B cell (primary cell): ENCODE measurements around the gene CRLF2. TPM values are rescaled to one million over a fixed set of nuclear protein-coding genes. Genes with fewer than 3 reads are reported as not detected.

Experiments used
- ATAC-seq: fragments of 200-7000 bp; cut with Tn5 transposase; one replicate; pipeline ENCODE4 v1.10.0; 2021; ENCODE audit warnings: low read depth, mild to moderate bottlenecking, moderate number of reproducible peaks, moderate library complexity
- CTCF ChIA-PET: fragments of 350-600 bp; sonication (Branson Sonifier 250); formaldehyde crosslinking; loops from one replicate; lab custom pipeline; 2021; ENCODE audit warnings: antibody characterized with exemption, inconsistent platforms; lab: Charles Lee
- POLR2A ChIA-PET: fragments of 350-600 bp; sonication (Branson Sonifier 250); formaldehyde crosslinking; loops from one replicate; lab custom pipeline; 2021; ENCODE audit warnings: antibody characterized with exemption; lab: Charles Lee
- DNase-seq: peaks from one replicate; pipeline ENCODE4 v3.0.0; 2013
- H2AFZ ChIP-seq: 2 replicates; pipeline ENCODE4 v1.6.1; 2012; ENCODE audit warnings: mild to moderate bottlenecking, low read depth, low read length; ENCODE audit not compliant: insufficient read depth, poor library complexity, severe bottlenecking
- H3K27ac ChIP-seq, 2 donors: 1 replicate in 1 of 2; 2 replicates in 1 of 2; pipeline ENCODE4 v1.5.1; 2012 to 2013; ENCODE audit warnings: low read length in 2 of 2, mild to moderate bottlenecking in 2 of 2, moderate library complexity in 1 of 2
- H3K27me3 ChIP-seq, 4 experiments: fragments of 200-600 bp in 1 of 4; sonication (generic) in 1 of 4; replicated peaks in 1 of 4; 1 replicate in 2 of 4; 2 replicates in 2 of 4; pipeline versions ENCODE4 v1.6.1 to v1.7.0; 2013 to 2016; ENCODE audit warnings: low read length in 3 of 4, mild to moderate bottlenecking in 2 of 4, mixed read lengths in 1 of 4, moderate library complexity in 1 of 4; ENCODE audit not compliant: insufficient read depth in 4 of 4, control insufficient read depth in 3 of 4; ENCODE audit errors: control extremely low read depth in 1 of 4
- H3K36me3 ChIP-seq, 2 experiments: replicated peaks in 1 of 2; 1 replicate in 1 of 2; 2 replicates in 1 of 2; pipeline versions ENCODE4 v1.6.1 to v1.7.1; 2013; ENCODE audit warnings: low read length in 1 of 2; ENCODE audit not compliant: insufficient read depth in 2 of 2, control insufficient read depth in 1 of 2; ENCODE audit errors: control extremely low read depth in 1 of 2, extremely low read depth in 1 of 2
- H3K4me1 ChIP-seq, 2 donors: fragments of 200-600 bp in 1 of 2; sonication (generic) in 1 of 2; 1 replicate in 1 of 2; 2 replicates in 1 of 2; pipeline versions ENCODE4 v1.5.1 to v1.6.1; 2013 to 2017; ENCODE audit warnings: low read length in 2 of 2; ENCODE audit not compliant: control insufficient read depth in 2 of 2, insufficient read depth in 2 of 2
- H3K4me2 ChIP-seq: replicated peaks from 2 replicates; pipeline ENCODE3; 2012; ENCODE audit warnings: mild to moderate bottlenecking, low read depth, low read length; ENCODE audit not compliant: poor library complexity, severe bottlenecking
- H3K4me3 ChIP-seq, 5 experiments: fragments of 200-600 bp in 1 of 5; sonication (generic) in 1 of 5; 1 replicate in 3 of 5; 2 replicates in 2 of 5; pipeline versions ENCODE4 v1.5.1 to v1.7.0; 2011 to 2016; ENCODE audit warnings: low read length in 4 of 5, mild to moderate bottlenecking in 4 of 5, low read depth in 2 of 5, control low read depth in 1 of 5, moderate library complexity in 1 of 5; ENCODE audit not compliant: insufficient read depth in 1 of 5; ENCODE audit errors: control extremely low read depth in 1 of 5, extremely low read depth in 1 of 5
- H3K79me2 ChIP-seq: fragments of 200-600 bp; sonication (generic); one replicate; pipeline ENCODE4 v1.6.0; 2016; ENCODE audit warnings: low read length; ENCODE audit not compliant: control insufficient read depth, insufficient read depth
- H3K9ac ChIP-seq: fragments of 200-600 bp; sonication (generic); 2 replicates; pipeline ENCODE4 v1.6.1; 2017; ENCODE audit warnings: mild to moderate bottlenecking, low read length, moderate library complexity
- H3K9me3 ChIP-seq, 3 donors: one replicate each; pipeline versions ENCODE4 v1.6.1 to v1.7.1; 2013; ENCODE audit warnings: low read length in 2 of 3; ENCODE audit not compliant: control insufficient read depth in 2 of 3, insufficient read depth in 1 of 3; ENCODE audit errors: control extremely low read depth in 1 of 3
- H4K20me1 ChIP-seq: 2 replicates; pipeline ENCODE4 v1.6.0; 2012; ENCODE audit warnings: mild to moderate bottlenecking, low read length; ENCODE audit not compliant: insufficient read depth, control insufficient read depth, poor library complexity, severe bottlenecking
- H3K27ac Mint-ChIP-seq: one replicate; pipeline ENCODE4 v1.8.0; 2021; ENCODE audit warnings: mixed read lengths
- H3K27me3 Mint-ChIP-seq: one replicate; pipeline ENCODE4 v1.8.0; 2021; ENCODE audit warnings: mixed read lengths
- H3K4me1 Mint-ChIP-seq: one replicate; pipeline ENCODE4 v1.8.0; 2021; ENCODE audit warnings: mixed read lengths
- H3K4me3 Mint-ChIP-seq: one replicate; pipeline ENCODE4 v1.8.0; 2021; ENCODE audit warnings: mixed read lengths
- H3K9me3 Mint-ChIP-seq: one replicate; pipeline ENCODE4 v1.8.0; 2022; ENCODE audit warnings: mixed read lengths; ENCODE audit not compliant: insufficient read depth
- CTCF ChIP-seq: fragments of 200-600 bp; IDR thresholded peaks from one replicate; pipeline ENCODE4 v1.8.0; 2022; ENCODE audit warnings: antibody characterized with exemption, mild to moderate bottlenecking
- EZH2 ChIP-seq: IDR thresholded peaks from 2 replicates; pipeline ENCODE4 v1.6.1; 2012; ENCODE audit warnings: borderline replicate concordance, low read depth, mild to moderate bottlenecking, moderate library complexity, low read length; ENCODE audit not compliant: insufficient read depth, poor library complexity, severe bottlenecking
- WGBS: methylation state at CpG from one replicate; pipeline ENCODE4 v1.1.5; 2013; ENCODE audit warnings: missing lambda C conversion rate; ENCODE audit not compliant: insufficient coverage; 5-methylcytosine and 5-hydroxymethylcytosine counted together
- intact Hi-C: fragments of 100-400 bp; cut with micrococcal nuclease; formaldehyde crosslinking; loops from one replicate; pipeline ENCODE4 v1.10.0; 2022
- polyA plus RNA-seq: library from polyadenylated mRNA; depleted of rRNA; stranded (reverse); fragments of >200 nt; gene quantifications from 2 replicates; pipeline ENCODE4 v1.2.3, GENCODE V29; 2012
- total RNA-seq, 2 donors: library from RNA; stranded (reverse); fragments of 120-200 nt in 1 of 2; gene quantifications; 1 replicate in 1 of 2; 2 replicates in 1 of 2; pipeline versions ENCODE4 v1.2.3 to v1.2.4, GENCODE V29; 2013 to 2022

Gene CRLF2
- total and polyA plus RNA-seq, 2 donors (not counting 1 experiment from before 2014, with no cell fraction given) = not detected

GRCh38 chrX:1223242-1223600 is 10.8 kb upstream of the CRLF2 start:
- intact Hi-C loops = no loop called here
- Mint-ChIP-seq H3K9me3 (peaks cover 17% of the 10 kb centered on the region), H3K4me1 (no peaks in the 10 kb centered on the region), H3K27ac (no peak overlapping the region), H3K4me3 (no peak overlapping the region), H3K27me3 (no peaks in the 10 kb centered on the region)
- Histone ChIP-seq H3K27ac (no peak overlapping the region), H3K79me2 (no peaks in the 10 kb centered on the region), H3K4me3 (no peak overlapping the region), H2AFZ (no peak overlapping the region), H3K4me2 (no peak overlapping the region), H4K20me1 (no peaks in the 10 kb centered on the region), H3K4me1 (no peaks in the 10 kb centered on the region), H3K36me3 (no peaks in the 10 kb centered on the region), H3K9ac (no peak overlapping the region), H3K9me3 (peaks cover 0 to 22% (median 7%) of the 10 kb centered on the region in 3 donors), H3K27me3 (no peaks in the 10 kb centered on the region)
- ChIA-PET POLR2A (no interaction called here), CTCF (no interaction called here)
- no peak for TF ChIP-seq EZH2
- TF ChIP-seq CTCF = no peak
- DNase-seq (no peak), ATAC-seq (no peak)

GRCh38 chrX:1222531-1223241 is 10.2 kb upstream of the CRLF2 start:
- no peaks in the 10 kb centered on the region for H3K4me1 ChIP-seq
- Mint-ChIP-seq H3K27me3 (no peaks in the 10 kb centered on the region), H3K4me1 (no peaks in the 10 kb centered on the region), H3K9me3 (peaks cover 17% of the 10 kb centered on the region), H3K27ac (no peak overlapping the region), H3K4me3 (no peak overlapping the region)
- WGBS = 95% methylated on average over 11 of the region's 17 CpGs
- H2AFZ ChIP-seq = no peak overlapping the region
- H3K9ac ChIP-seq = no peak overlapping the region
- CTCF ChIA-PET = no interaction called here
- H3K4me3 ChIP-seq = no peak overlapping the region
- no peaks in the 10 kb centered on the region for H3K36me3 ChIP-seq
- peaks cover 0 to 22% (median 7%) of the 10 kb centered on the region in 3 donors for H3K9me3 ChIP-seq
- ATAC-seq (no peak), DNase-seq (no peak)
- H3K79me2 ChIP-seq = no peaks in the 10 kb centered on the region
- POLR2A ChIA-PET = no interaction called here
- intact Hi-C loops = no loop called here
- TF ChIP-seq EZH2 = no peak
- TF ChIP-seq CTCF = no peak
- no peak overlapping the region for H3K4me2 ChIP-seq
- H3K27me3 ChIP-seq = no peaks in the 10 kb centered on the region
- no peak overlapping the region for H3K27ac ChIP-seq
- H4K20me1 ChIP-seq = no peaks in the 10 kb centered on the region
